Thyroid gland (tissue), 4 donors: ENCODE data around the gene KHDC1L. TPM values are rescaled to one million over a fixed set of nuclear protein-coding genes. Genes with fewer than 3 reads are reported as not detected.
"Not testable (repeated sequence)": the region's sequence is repeated elsewhere in the genome, so short reads cannot be mapped to it uniquely, and the experiment has no call there.

Experiments
- DNase-seq, 2 donors: peaks; one replicate each; pipeline ENCODE4 v3.0.0-alpha.2; 2019
- H3K27ac ChIP-seq, 3 donors: fragments of 200-600 bp; sonication (generic); 1 replicate in 2 of 3; 2 replicates in 1 of 3; pipeline ENCODE4 v1.5.1; 2016 to 2019; ENCODE audit warnings: mild to moderate bottlenecking in 1 of 3, moderate library complexity in 1 of 3
- H3K27me3 ChIP-seq: fragments of 200-600 bp; sonication (generic); one replicate; pipeline ENCODE4 v1.5.1; 2019
- H3K36me3 ChIP-seq, 2 donors: fragments of 200-600 bp; sonication (generic); one replicate each; pipeline ENCODE4 v1.5.1; 2016 to 2019
- H3K4me1 ChIP-seq, 2 donors: fragments of 200-600 bp; sonication (generic); one replicate each; pipeline ENCODE4 v1.5.1; 2017 to 2019
- H3K4me3 ChIP-seq, 3 donors: fragments of 200-600 bp; sonication (generic); replicated peaks in 1 of 3; 1 replicate in 2 of 3; 2 replicates in 1 of 3; pipeline ENCODE4 v1.5.1; 2016; ENCODE audit warnings: mild to moderate bottlenecking in 1 of 3
- H3K9me3 ChIP-seq: fragments of 200-600 bp; sonication (generic); one replicate; pipeline ENCODE4 v1.5.1; 2017
- POLR2A ChIP-seq, 2 donors: fragments of 450-650 bp; IDR thresholded peaks; one replicate each; pipeline ENCODE4 v1.6.1; 2017; ENCODE audit warnings: antibody characterized with exemption in 2 of 2, mild to moderate bottlenecking in 2 of 2, moderate library complexity in 1 of 2
- WGBS, 2 donors: methylation state at CpG; one replicate each; pipeline ENCODE4 v1.1.5; 2017; 5-methylcytosine and 5-hydroxymethylcytosine counted together
- intact Hi-C: fragments of 100-400 bp; cut with DNase I; formaldehyde crosslinking; loops from one replicate; pipeline ENCODE4 v1.15.1; 2023
- total RNA-seq, 4 donors: library from RNA; depleted of rRNA; stranded (reverse); fragments of >200 nt; gene quantifications; one replicate each; pipeline ENCODE4 v1.2.3, GENCODE V29; 2016
- TF ChIP-seq, protein P1 (sequence below), 6 experiments: fragments of 200-600 bp in 3 of 6; fragments of 450-650 bp in 3 of 6; sonication (generic) in 3 of 6; IDR thresholded peaks; one replicate each; pipeline ENCODE4 v1.5.1; 2016 to 2019; ENCODE audit warnings: antibody characterized with exemption in 6 of 6, mild to moderate bottlenecking in 2 of 6, inconsistent platforms in 1 of 6, moderate library complexity in 1 of 6

Gene KHDC1L
- total RNA-seq, 4 donors from 2014 or later, result not detected

- Histone ChIP-seq H3K4me3 (no peak overlapping the region), H3K27me3 (no peaks in the 10 kb centered on the region), H3K27ac (no peak overlapping the region), H3K36me3 (no peaks in the 10 kb centered on the region), H3K4me1 (no peaks in the 10 kb centered on the region), H3K9me3 (no peaks in the 10 kb centered on the region)
- intact Hi-C loops, result no loop called here
- no peak for TF ChIP-seq POLR2A (IDR thresholded peaks at IDR 0.05)
- TF ChIP-seq, protein P1, sequence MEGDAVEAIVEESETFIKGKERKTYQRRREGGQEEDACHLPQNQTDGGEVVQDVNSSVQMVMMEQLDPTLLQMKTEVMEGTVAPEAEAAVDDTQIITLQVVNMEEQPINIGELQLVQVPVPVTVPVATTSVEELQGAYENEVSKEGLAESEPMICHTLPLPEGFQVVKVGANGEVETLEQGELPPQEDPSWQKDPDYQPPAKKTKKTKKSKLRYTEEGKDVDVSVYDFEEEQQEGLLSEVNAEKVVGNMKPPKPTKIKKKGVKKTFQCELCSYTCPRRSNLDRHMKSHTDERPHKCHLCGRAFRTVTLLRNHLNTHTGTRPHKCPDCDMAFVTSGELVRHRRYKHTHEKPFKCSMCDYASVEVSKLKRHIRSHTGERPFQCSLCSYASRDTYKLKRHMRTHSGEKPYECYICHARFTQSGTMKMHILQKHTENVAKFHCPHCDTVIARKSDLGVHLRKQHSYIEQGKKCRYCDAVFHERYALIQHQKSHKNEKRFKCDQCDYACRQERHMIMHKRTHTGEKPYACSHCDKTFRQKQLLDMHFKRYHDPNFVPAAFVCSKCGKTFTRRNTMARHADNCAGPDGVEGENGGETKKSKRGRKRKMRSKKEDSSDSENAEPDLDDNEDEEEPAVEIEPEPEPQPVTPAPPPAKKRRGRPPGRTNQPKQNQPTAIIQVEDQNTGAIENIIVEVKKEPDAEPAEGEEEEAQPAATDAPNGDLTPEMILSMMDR (IDR thresholded peaks at IDR 0.05), result no peak
- WGBS, 2 donors, result 84 to 90% methylated on average over 4 to 5 of the region's 5 CpGs
- DNase-seq, result no peak
Measured at GRCh38 chr6:73242001-73242400, 16.7 kb upstream of the KHDC1L start.

- no peaks in the 10 kb centered on the region for H3K27me3 ChIP-seq
- intact Hi-C loops, result no loop called here
- 86% methylated on average over 4 of the region's 4 CpGs for WGBS, 2 donors
- H3K4me3 ChIP-seq, result no peak overlapping the region
- TF ChIP-seq POLR2A (IDR thresholded peaks at IDR 0.05), result no peak
- TF ChIP-seq, protein P1 (IDR thresholded peaks at IDR 0.05), result no peak
- no peak for DNase-seq
- no peaks in the 10 kb centered on the region for H3K4me1 ChIP-seq
- H3K9me3 ChIP-seq, result no peaks in the 10 kb centered on the region
- no peaks in the 10 kb centered on the region for H3K36me3 ChIP-seq
- no peak overlapping the region for H3K27ac ChIP-seq
Measured at GRCh38 chr6:73240730-73241129, 15.4 kb upstream of the KHDC1L start.

DNA sequence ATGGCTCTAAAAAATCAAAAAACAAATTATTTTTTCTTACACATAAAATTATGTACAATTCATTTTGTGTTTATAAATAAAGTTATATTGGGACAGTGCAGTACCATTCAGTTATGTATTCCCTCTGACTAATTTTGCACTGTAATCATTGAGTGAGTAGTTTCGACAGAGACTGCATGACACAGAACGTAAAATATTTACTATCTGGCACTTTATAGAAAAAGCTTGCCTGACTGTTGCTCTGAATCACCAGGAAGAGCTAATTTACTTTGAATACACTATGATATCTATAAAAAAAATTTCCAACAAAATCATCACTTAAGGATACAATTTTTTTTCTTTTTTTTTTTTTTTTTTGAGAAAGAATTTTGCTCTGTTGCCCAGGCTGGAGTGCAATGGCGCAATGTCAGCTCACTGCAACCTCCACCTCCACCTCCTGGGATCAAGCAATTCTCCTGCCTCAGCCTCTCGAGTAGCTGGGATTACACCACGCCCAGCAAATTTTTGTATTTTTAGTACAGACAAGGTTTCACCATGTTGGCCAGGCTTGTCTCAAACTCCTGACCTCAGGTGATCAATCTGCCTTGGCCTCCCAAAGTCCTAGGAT is 11.0 kb upstream of the KHDC1L start:
- no peak overlapping the region for H3K4me3 ChIP-seq
- TF ChIP-seq, protein P1 (IDR thresholded peaks at IDR 0.05), result no peak
- TF ChIP-seq POLR2A (IDR thresholded peaks at IDR 0.05), result no peak
- DNase-seq, result no peak
- H3K27me3 ChIP-seq, result no peaks in the 10 kb centered on the region
- H3K36me3 ChIP-seq, result no peaks in the 10 kb centered on the region
- intact Hi-C loops, result no loop called here
- no peak overlapping the region for H3K27ac ChIP-seq
- 95 to 98% methylated on average over 5 of the region's 5 CpGs for WGBS, 2 donors
- H3K9me3 ChIP-seq, result no peaks in the 10 kb centered on the region
- H3K4me1 ChIP-seq, result no peaks in the 10 kb centered on the region

GRCh38 chr6:73234733-73235132 is 9.4 kb upstream of the KHDC1L start:
- no peak for TF ChIP-seq POLR2A (IDR thresholded peaks at IDR 0.05)
- TF ChIP-seq, protein P1 (IDR thresholded peaks at IDR 0.05), result no peak
- Histone ChIP-seq H3K9me3 (no peaks in the 10 kb centered on the region), H3K36me3 (no peaks in the 10 kb centered on the region), H3K27ac (no peak overlapping the region), H3K4me3 (no peak overlapping the region), H3K27me3 (no peaks in the 10 kb centered on the region), H3K4me1 (no peaks in the 10 kb centered on the region)
- no peak for DNase-seq
- intact Hi-C loops, result no loop called here
- 79 to 93% methylated on average over 1 of the region's 1 CpG for WGBS, 2 donors

- H3K36me3 ChIP-seq, H3K9me3 ChIP-seq, H3K4me1 ChIP-seq, intact Hi-C loops, H3K4me3 ChIP-seq, DNase-seq, H3K27me3 ChIP-seq, H3K27ac ChIP-seq: not testable (repeated sequence)
- WGBS, 2 donors, result 39 to 53% methylated on average over 3 of the region's 3 CpGs
Measured at GRCh38 chr6:73233971-73234370, 8.7 kb upstream of the KHDC1L start.
